ENCODE data around the gene DAW1.
"Not testable (repeated sequence)": the region's sequence is repeated elsewhere in the genome, so short reads cannot be mapped to it uniquely, and the experiment has no call there.

DAW1 gene

GRCh38 chr2:227921648-227922047, 50.2 kb downstream of the DAW1 start:
- DNase-seq, result no peak

- no peak for DNase-seq
Observed at GRCh38 chr2:227932001-227932400, 60.6 kb downstream of the DAW1 start.

GRCh38 chr2:227932403-227932802, 61.0 kb downstream of the DAW1 start:
- no peak for DNase-seq

- DNase-seq, result no peak
Observed at GRCh38 chr2:227933884-227934283, 62.5 kb downstream of the DAW1 start.

GRCh38 chr2:227936249-227936648, 64.8 kb downstream of the DAW1 start:
- not testable (repeated sequence) for DNase-seq

- peak in 1 of 5 donors; percentile 11 for DNase-seq
Observed at GRCh38 chr2:227939271-227940027, 68.0 kb downstream of the DAW1 start.

GRCh38 chr2:227942021-227942420, 70.6 kb downstream of the DAW1 start:
- no peak for DNase-seq

- DNase-seq, result no peak
Observed at GRCh38 chr2:227942965-227943364, 71.5 kb downstream of the DAW1 start.

GRCh38 chr2:227960317-227960716, 88.9 kb downstream of the DAW1 start:
- DNase-seq, result no peak

GRCh38 chr2:227971619-227972230, 100.3 kb downstream of the DAW1 start:
- DNase-seq, result no peak

GRCh38 chr2:227973241-227973640, 101.8 kb downstream of the DAW1 start:
- no peak for DNase-seq

Measured in T-helper 1 cell (primary cell).